H1 (cell line): ENCODE data around the gene LRP3. TPM values are rescaled to one million over a fixed set of nuclear protein-coding genes. Genes with fewer than 3 reads are reported as not detected.

Source experiments
- CBX8 ChIP-seq: fragments of 300-800, 300-1000 bp; sonication (generic); IDR thresholded peaks from 2 replicates; pipeline ENCODE4 v1.7.1; 2016; ENCODE audit warnings: low read depth, low read length, borderline replicate concordance
- CTCF ChIP-seq, 3 experiments: IDR thresholded peaks; 1 replicate in 2 of 3; 2 replicates in 1 of 3; pipeline versions ENCODE4 v1.5.1 to v1.6.1; 2011; ENCODE audit warnings: low read length in 3 of 3, mild to moderate bottlenecking in 3 of 3, inconsistent platforms in 2 of 3, low read depth in 1 of 3, moderate library complexity in 1 of 3; ENCODE audit not compliant: insufficient read depth in 1 of 3; ENCODE audit errors: control extremely low read depth in 1 of 3
- polyA plus RNA-seq, 7 experiments: library from polyadenylated mRNA; depleted of rRNA in 3 of 7; stranded (reverse) in 5 of 7; unstranded in 2 of 7; fragments of >200 nt in 5 of 7; fragments of 200-250 nt in 2 of 7; gene quantifications; 1 replicate in 5 of 7; 2 replicates in 1 of 7; 4 replicates in 1 of 7; pipeline versions ENCODE4 v1.2.1 to v1.2.3, GENCODE V29; 2011 to 2013; ENCODE audit warnings: missing spikeins in 2 of 7, mixed read lengths in 2 of 7
- total RNA-seq: library from RNA; stranded (reverse); fragmentation: NEBNext Ultra II Directional; extraction: Animal tissue kit (Norgen Biotek cat#: 25700); gene quantifications from 2 replicates; pipeline ENCODE4 v1.2.1, GENCODE V29; 2021

Gene LRP3
- total and polyA plus RNA-seq, 2 of the 8 experiments (the other 6 are each of a cell fraction or from before 2014, with no cell fraction given), result 30.3 to 33.7 TPM

- TF ChIP-seq CTCF (IDR thresholded peaks at IDR 0.05; ENCODE audit: control extremely low read depth in 1 of 3, insufficient read depth in 1 of 3, low read depth in 1 of 3, low read length in 3 of 3) (no peak), CBX8 (no peak)
Observed at GRCh38 chr19:33167438-33167837, 26.7 kb upstream of the LRP3 start (continued).
